Measurements from ENCODE around the gene WDR70. TPM values are rescaled to one million over a fixed set of nuclear protein-coding genes. Genes with fewer than 3 reads are reported as not detected.
"Not testable (repeated sequence)": the region's sequence is repeated elsewhere in the genome, so short reads cannot be mapped to it uniquely, and the experiment has no call there.

WDR70 gene
- total RNA-seq, 8 experiments from 2014 or later, result 19.9 to 45.1 (median 28.1) TPM

- H3K4me3 ChIP-seq, result no peak overlapping the region
- no peaks in the 10 kb centered on the region for H3K4me1 ChIP-seq (replicated peaks in 1 of 2)
- in situ Hi-C loops (cut with MboI; ENCODE audit: low pct_unique_long_range_greater_than_20kb in 2 of 9, low sequenced_read_pairs in 9 of 9, unreplicated experiment in 9 of 9), result no loop called here
- no peak for ATAC-seq (replicated peaks in 6 of 8)
- WGBS, 10 experiments, result 67 to 100% (median 89%) methylated on average over 1 of the region's 1 CpG; no CpG with 5 or more reads in 3 of the 10 experiments
- H3K27ac ChIP-seq, result no peak overlapping the region
Measured at GRCh38 chr5:37570597-37570996, 191.5 kb downstream of the WDR70 start.

- in situ Hi-C loops (cut with MboI; ENCODE audit: low pct_unique_long_range_greater_than_20kb in 2 of 9, low sequenced_read_pairs in 9 of 9, unreplicated experiment in 9 of 9), result no loop called here
- H3K4me3 ChIP-seq, result no peak overlapping the region
- peak in 3 of 8 experiments; percentile 36 to 58 (median 57) for ATAC-seq (replicated peaks in 6 of 8)
- 29 to 100% (median 87%) methylated on average over 1 to 2 of the region's 2 CpGs; no CpG with 5 or more reads in 2 of the 10 experiments for WGBS, 10 experiments
- H3K27ac ChIP-seq, result no peak overlapping the region
- no peaks in the 10 kb centered on the region for H3K4me1 ChIP-seq (replicated peaks in 1 of 2)
Measured at GRCh38 chr5:37571985-37572384, 192.9 kb downstream of the WDR70 start.

GRCh38 chr5:37575541-37576489 is 196.7 kb downstream of the WDR70 start:
- in situ Hi-C loops (cut with MboI; ENCODE audit: low pct_unique_long_range_greater_than_20kb in 2 of 9, low sequenced_read_pairs in 9 of 9, unreplicated experiment in 9 of 9), result no loop called here
- 33 to 100% (median 93%) methylated on average over 1 to 5 of the region's 8 CpGs; no CpG with 5 or more reads in 2 of the 10 experiments for WGBS, 10 experiments
- ATAC-seq (replicated peaks in 6 of 8), result no peak
- H3K27ac ChIP-seq, result no peak overlapping the region
- H3K4me1 ChIP-seq (replicated peaks in 1 of 2), result no peaks in the 10 kb centered on the region
- H3K4me3 ChIP-seq, result no peak overlapping the region

GRCh38 chr5:37576552-37576951 is 197.4 kb downstream of the WDR70 start:
- Histone ChIP-seq H3K4me1 (replicated peaks in 1 of 2) (no peaks in the 10 kb centered on the region), H3K27ac (no peak overlapping the region), H3K4me3 (no peak overlapping the region)
- WGBS, 10 experiments, result 73 to 100% (median 94%) methylated on average over 2 to 3 of the region's 3 CpGs
- no peak for ATAC-seq (replicated peaks in 6 of 8)
- in situ Hi-C loops (cut with MboI; ENCODE audit: low pct_unique_long_range_greater_than_20kb in 2 of 9, low sequenced_read_pairs in 9 of 9, unreplicated experiment in 9 of 9), result no loop called here

GRCh38 chr5:37578176-37578575 is 199.1 kb downstream of the WDR70 start:
- in situ Hi-C loops (cut with MboI; ENCODE audit: low pct_unique_long_range_greater_than_20kb in 2 of 9, low sequenced_read_pairs in 9 of 9, unreplicated experiment in 9 of 9), result no loop called here
- Histone ChIP-seq H3K27ac (no peak overlapping the region), H3K4me1 (replicated peaks in 1 of 2) (no peaks in the 10 kb centered on the region), H3K4me3 (no peak overlapping the region)
- 40 to 100% (median 90%) methylated on average over 1 to 3 of the region's 3 CpGs for WGBS, 10 experiments
- ATAC-seq (replicated peaks in 6 of 8), result no peak

GRCh38 chr5:37580106-37580505 is 201.0 kb downstream of the WDR70 start:
- H3K27ac ChIP-seq, result no peak overlapping the region

GRCh38 chr5:37582202-37582601 is 203.1 kb downstream of the WDR70 start:
- no peak for ATAC-seq (replicated peaks in 6 of 8)
- WGBS, 10 experiments, result 79 to 100% (median 98%) methylated on average over 1 to 2 of the region's 2 CpGs; no CpG with 5 or more reads in 2 of the 10 experiments
- in situ Hi-C loops (cut with MboI; ENCODE audit: low pct_unique_long_range_greater_than_20kb in 2 of 9, low sequenced_read_pairs in 9 of 9, unreplicated experiment in 9 of 9), result no loop called here
- Histone ChIP-seq H3K4me3 (no peak overlapping the region), H3K4me1 (replicated peaks in 1 of 2) (no peaks in the 10 kb centered on the region), H3K27ac (no peak overlapping the region)

More at GRCh38 chr5:37580106-37580505, 201.0 kb downstream of the WDR70 start:
- in situ Hi-C loops (cut with MboI; ENCODE audit: low pct_unique_long_range_greater_than_20kb in 2 of 9, low sequenced_read_pairs in 9 of 9, unreplicated experiment in 9 of 9), result no loop called here
- Histone ChIP-seq H3K4me1 (replicated peaks in 1 of 2) (no peaks in the 10 kb centered on the region), H3K4me3 (no peak overlapping the region)
- 43 to 100% (median 92%) methylated on average over 1 to 2 of the region's 2 CpGs for WGBS, 10 experiments
- ATAC-seq (replicated peaks in 6 of 8), result no peak

GRCh38 chr5:37593292-37593691 is 214.2 kb downstream of the WDR70 start:
- H3K27ac ChIP-seq; ATAC-seq (replicated peaks in 6 of 8); H3K4me1 ChIP-seq (replicated peaks in 1 of 2); in situ Hi-C loops (cut with MboI; ENCODE audit: low pct_unique_long_range_greater_than_20kb in 2 of 9, low sequenced_read_pairs in 9 of 9, unreplicated experiment in 9 of 9); H3K4me3 ChIP-seq: not testable (repeated sequence)
- WGBS, 10 experiments, result 100% methylated on average over 1 of the region's 3 CpGs; no CpG with 5 or more reads in 9 of the 10 experiments

GRCh38 chr5:37594864-37595263 is 215.7 kb downstream of the WDR70 start:
- H3K4me3 ChIP-seq; H3K4me1 ChIP-seq (replicated peaks in 1 of 2); ATAC-seq (replicated peaks in 6 of 8); H3K27ac ChIP-seq; in situ Hi-C loops (cut with MboI; ENCODE audit: low pct_unique_long_range_greater_than_20kb in 2 of 9, low sequenced_read_pairs in 9 of 9, unreplicated experiment in 9 of 9): not testable (repeated sequence)
- WGBS, 10 experiments, result 0 to 55% (median 35%) methylated on average over 1 to 2 of the region's 2 CpGs; no CpG with 5 or more reads in 2 of the 10 experiments

GRCh38 chr5:37598733-37599132 is 219.6 kb downstream of the WDR70 start:
- H3K4me1 ChIP-seq (replicated peaks in 1 of 2), result no peaks in the 10 kb centered on the region
- 27 to 100% (median 96%) methylated on average over 1 to 3 of the region's 3 CpGs; no CpG with 5 or more reads in 1 of the 10 experiments for WGBS, 10 experiments
- no peak overlapping the region for H3K27ac ChIP-seq
- in situ Hi-C loops (cut with MboI; ENCODE audit: low pct_unique_long_range_greater_than_20kb in 2 of 9, low sequenced_read_pairs in 9 of 9, unreplicated experiment in 9 of 9), result no loop called here
- peak in 1 of 8 experiments; percentile 36 for ATAC-seq (replicated peaks in 6 of 8)
- no peak overlapping the region for H3K4me3 ChIP-seq

- H3K4me3 ChIP-seq, result no peak overlapping the region
- H3K4me1 ChIP-seq (replicated peaks in 1 of 2), result no peaks in the 10 kb centered on the region
- in situ Hi-C loops (cut with MboI; ENCODE audit: low pct_unique_long_range_greater_than_20kb in 2 of 9, low sequenced_read_pairs in 9 of 9, unreplicated experiment in 9 of 9), result no loop called here
- ATAC-seq (replicated peaks in 6 of 8), result no peak
- H3K27ac ChIP-seq, result no peak overlapping the region
- WGBS, 10 experiments, result 100% methylated on average over 1 of the region's 1 CpG; no CpG with 5 or more reads in 1 of the 10 experiments
Measured at GRCh38 chr5:37601163-37601562, 222.0 kb downstream of the WDR70 start.

- no peak for ATAC-seq (replicated peaks in 6 of 8)
- in situ Hi-C loops (cut with MboI; ENCODE audit: low pct_unique_long_range_greater_than_20kb in 2 of 9, low sequenced_read_pairs in 9 of 9, unreplicated experiment in 9 of 9), result no loop called here
- H3K4me1 ChIP-seq (replicated peaks in 1 of 2), result no peaks in the 10 kb centered on the region
- 83 to 100% (median 100%) methylated on average over 1 of the region's 1 CpG; no CpG with 5 or more reads in 4 of the 10 experiments for WGBS, 10 experiments
- H3K27ac ChIP-seq, result no peak overlapping the region
- no peak overlapping the region for H3K4me3 ChIP-seq
Measured at GRCh38 chr5:37603072-37603471, 224.0 kb downstream of the WDR70 start.

- in situ Hi-C loops (cut with MboI; ENCODE audit: low pct_unique_long_range_greater_than_20kb in 2 of 9, low sequenced_read_pairs in 9 of 9, unreplicated experiment in 9 of 9), result no loop called here
- WGBS, 10 experiments, result 50 to 100% (median 91%) methylated on average over 1 of the region's 1 CpG; no CpG with 5 or more reads in 3 of the 10 experiments
- Histone ChIP-seq H3K4me3 (no peak overlapping the region), H3K4me1 (replicated peaks in 1 of 2) (no peaks in the 10 kb centered on the region), H3K27ac (no peak overlapping the region)
- ATAC-seq (replicated peaks in 6 of 8), result no peak
Measured at GRCh38 chr5:37604290-37604689, 225.2 kb downstream of the WDR70 start.
